TTC549 (cell line): ENCODE measurements around the gene HMGXB3.

Source experiments
- FAIRE-seq: peaks from 2 replicates; lab custom pipeline; 2012; peaks lifted over from hg19 to GRCh38; lab: Jason Lieb, UNC

Gene HMGXB3

GRCh38 chr5:150053713-150054392 lies 53.3 kb downstream of the HMGXB3 start:
- no peak for FAIRE-seq

GRCh38 chr5:150054569-150054968 lies 54.0 kb downstream of the HMGXB3 start:
- no peak for FAIRE-seq

DNA sequence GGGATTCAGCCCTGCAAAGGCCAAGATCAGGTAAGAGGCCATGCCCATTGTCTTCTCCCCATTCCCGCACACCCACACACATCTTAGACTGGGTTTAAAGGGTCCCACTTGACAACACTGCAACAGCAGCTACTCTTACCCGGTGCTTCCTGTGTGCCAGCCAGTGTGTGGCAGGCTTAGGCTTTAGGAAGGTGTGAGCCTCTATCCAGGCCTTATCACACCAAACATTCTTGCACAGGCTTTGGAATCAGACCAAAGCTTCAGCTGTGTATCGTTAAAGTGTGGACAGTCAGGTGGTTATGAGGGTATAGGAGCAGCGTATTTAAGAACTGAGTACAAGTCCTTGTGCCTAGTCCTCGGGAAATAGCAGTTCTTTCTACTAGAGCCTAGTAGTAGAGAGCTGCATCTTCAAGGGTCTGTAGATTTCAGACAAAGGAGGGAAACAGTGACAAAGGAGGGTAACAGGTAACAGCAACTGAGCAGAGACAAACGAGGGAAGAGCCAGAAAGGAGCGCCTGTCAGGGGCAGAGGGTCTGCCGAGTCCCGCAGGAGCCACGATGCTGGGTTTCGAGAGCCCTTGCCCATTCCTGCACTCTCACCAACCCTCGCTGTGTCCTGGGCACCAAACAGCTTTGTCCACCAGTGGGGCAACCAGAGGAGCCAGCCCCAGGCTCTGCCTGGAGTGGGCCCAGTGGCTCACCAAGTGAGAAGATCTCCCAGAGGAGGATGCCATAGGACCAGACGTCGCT lies 55.0 kb downstream of the HMGXB3 start:
- FAIRE-seq = no peak

DNA sequence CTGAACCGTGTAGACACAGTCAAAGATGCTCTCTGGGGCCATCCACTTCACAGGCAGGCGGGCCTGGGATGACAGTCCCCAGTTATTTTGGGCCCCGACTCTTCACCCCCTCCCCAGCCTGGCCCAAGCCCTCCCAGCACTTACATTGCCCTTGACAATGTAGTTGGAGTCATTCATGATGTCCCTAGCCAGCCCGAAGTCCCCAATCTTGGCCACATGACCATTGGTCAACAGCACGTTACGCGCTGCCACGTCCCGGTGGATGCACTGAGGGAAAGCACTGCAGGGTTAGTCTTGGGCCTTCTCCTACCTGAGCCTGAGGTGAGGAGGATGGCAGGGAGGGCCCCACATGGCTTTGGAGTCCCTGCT lies 55.5 kb downstream of the HMGXB3 start:
- FAIRE-seq = no peak

- FAIRE-seq = no peak
Observed at GRCh38 chr5:150057052-150057451, 56.5 kb downstream of the HMGXB3 start.

GRCh38 chr5:150057511-150057910 lies 57.0 kb downstream of the HMGXB3 start:
- no peak for FAIRE-seq

GRCh38 chr5:150057996-150058395 lies 57.5 kb downstream of the HMGXB3 start:
- no peak for FAIRE-seq

DNA sequence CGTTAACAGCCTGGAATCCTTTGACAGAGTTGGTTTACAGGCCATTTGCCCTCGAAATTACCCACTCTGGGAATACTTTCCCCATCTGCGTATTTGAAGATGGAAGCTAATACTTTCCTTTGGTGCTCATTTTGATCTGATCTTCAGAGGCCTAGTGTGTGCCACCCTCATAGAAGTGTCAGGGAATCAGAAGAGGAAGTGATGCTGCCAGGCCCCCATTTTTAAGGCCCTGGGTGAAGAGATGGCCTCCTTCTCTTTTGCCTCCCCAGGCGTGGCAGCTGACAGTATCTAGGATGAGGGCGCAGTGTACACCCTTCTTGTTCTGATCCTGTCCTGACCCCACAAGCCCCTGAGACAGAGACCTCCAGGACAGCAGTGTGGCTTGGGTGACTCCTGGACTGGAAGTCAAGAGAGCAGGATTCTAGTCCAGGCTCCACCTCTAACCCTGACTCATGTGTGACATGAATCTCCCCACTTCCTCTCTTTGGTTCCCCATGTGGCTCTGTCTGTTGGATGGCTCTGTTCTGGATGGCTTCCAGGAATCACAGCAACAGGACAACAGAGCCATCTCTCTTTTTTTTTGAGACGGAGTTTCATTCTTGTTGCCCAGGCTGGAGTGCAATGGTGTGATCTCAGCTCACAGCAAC lies 58.1 kb downstream of the HMGXB3 start:
- FAIRE-seq = no peak

DNA sequence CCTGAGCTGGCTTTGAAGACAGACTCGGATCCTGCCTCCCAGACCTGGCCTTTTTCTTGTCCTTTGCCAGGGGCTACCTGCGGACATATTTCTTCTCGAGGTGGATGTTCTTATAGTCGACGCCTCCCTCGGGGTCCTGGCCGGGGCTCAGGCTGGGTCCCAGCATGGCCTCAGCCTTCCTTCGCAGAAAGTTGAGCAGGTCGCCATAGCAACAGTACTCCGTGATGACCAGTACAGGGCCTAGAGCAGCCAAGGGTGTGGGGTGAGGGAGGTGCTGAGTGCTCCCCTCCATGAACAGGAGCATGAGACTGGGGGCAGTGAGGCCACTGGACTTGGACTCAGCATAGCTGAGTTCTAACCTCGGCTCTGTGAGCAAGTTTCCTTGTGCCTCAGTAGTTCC lies 59.1 kb downstream of the HMGXB3 start:
- FAIRE-seq = no peak

DNA sequence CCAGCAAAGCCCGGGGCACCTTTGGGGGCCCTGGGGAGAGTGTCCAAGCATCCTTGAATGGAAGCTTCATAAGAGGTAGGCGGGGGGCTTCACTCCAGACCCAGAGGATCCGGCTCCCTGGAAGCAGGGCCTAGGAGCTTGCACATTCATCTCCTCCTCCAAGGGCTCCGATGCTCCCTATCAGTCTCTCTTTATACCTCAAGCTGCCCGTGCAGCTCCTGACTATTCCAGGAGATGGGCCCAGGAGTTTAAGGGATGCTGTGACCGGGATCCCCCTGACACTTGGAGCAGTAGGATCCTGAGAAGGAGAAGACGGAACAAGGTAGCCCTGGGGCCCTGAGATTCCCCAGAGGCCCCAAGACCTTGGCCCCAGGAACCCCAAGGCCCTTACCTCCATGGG lies 59.9 kb downstream of the HMGXB3 start:
- no peak for FAIRE-seq

GRCh38 chr5:150061538-150061995 lies 61.0 kb downstream of the HMGXB3 start:
- FAIRE-seq = no peak

GRCh38 chr5:150062216-150062922 lies 61.8 kb downstream of the HMGXB3 start:
- FAIRE-seq = no peak

GRCh38 chr5:150063638-150064037 lies 63.1 kb downstream of the HMGXB3 start:
- FAIRE-seq = no peak

DNA sequence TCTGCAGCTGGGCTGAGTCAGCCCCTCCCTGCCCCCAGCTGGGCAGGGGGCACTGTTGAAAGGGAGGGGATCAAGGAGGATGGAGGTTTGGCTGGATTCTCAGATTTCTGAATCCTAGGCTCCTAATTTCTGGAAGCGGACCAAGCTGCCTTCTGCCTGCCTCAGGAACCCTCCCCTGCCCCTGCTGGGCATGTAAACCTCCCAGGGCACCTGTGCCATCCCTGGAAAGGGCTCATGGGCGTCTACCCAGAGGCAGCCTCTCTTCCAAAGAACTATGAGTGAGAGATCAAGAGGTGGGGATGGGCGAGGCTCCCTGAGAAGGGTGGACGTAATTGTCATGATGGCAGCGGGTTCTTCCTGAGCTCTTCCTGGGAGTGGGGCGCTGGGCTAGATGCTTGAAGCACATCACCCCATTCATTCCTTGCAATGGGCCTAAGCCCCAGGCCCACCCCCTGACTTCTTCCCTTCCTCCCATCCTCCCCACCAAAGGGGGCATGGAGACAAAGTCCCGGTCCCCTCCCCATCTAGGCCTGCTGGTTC lies 64.2 kb downstream of the HMGXB3 start:
- no peak for FAIRE-seq

DNA sequence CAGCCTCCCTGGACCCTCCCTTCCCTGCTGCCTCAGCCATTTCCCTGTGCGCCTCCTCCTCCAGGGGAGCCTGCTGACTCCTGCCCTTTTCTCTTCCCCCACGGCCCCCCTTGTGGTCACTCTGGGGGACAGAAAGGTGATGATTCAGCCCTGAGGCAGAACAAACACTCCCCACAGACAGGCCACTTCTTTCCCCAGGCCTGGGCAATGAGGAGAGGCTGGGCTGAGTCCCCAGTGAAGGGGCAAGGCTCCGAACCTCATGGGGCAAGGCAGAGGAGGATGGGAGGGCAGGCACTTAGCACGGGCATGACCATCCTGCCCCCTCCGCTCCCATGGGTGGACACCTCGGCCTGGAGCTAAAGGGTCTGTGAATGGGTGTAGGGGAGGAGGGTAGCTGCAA lies 64.8 kb downstream of the HMGXB3 start:
- FAIRE-seq = no peak

GRCh38 chr5:150065886-150066285 lies 65.3 kb downstream of the HMGXB3 start:
- FAIRE-seq = no peak

DNA sequence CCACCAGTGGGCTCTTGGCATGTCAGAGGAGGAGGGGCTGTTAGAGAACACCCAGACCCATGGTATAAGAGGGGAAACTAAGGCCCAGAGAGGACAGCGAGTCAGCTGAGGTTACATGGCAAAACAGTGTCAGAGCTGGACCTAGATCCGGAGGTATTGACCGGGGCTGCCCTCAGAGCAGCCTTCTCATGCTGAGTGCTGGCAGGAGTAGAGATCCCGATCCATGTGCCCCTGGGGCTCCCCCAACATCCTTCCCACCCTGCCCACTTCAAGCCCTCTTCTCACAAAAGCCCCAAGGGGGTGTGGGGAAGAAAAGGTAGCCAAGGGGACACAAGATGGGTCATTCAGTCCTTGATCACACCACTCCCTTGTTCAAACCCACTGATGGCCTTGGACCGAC lies 65.9 kb downstream of the HMGXB3 start:
- no peak for FAIRE-seq

DNA sequence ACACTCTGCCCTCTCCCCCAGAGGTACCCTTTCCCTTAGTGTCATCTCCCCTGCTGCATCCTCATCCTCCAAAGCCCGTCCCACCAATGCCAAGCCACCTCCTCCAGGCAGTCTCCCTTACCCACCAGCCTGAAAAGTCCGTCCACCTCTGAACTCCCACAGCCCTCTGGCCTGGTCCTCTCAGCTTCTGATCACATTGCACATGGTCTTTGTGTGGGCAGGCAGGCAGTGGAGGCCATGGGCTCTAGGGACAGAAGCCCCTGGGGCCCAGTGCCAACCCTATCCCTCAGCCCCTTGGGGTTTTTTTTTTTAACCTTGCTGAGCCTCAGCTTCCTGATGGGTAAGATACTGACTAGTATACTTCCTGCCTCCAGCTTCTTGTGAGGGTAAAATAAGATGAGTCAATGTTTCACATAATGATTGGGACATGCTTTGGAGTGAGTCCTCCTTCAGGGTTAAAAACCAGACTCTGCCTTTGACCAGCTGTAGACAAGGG lies 66.4 kb downstream of the HMGXB3 start:
- no peak for FAIRE-seq

GRCh38 chr5:150067405-150067960 lies 66.9 kb downstream of the HMGXB3 start:
- no peak for FAIRE-seq

- FAIRE-seq = no peak
Observed at GRCh38 chr5:150068071-150068470, 67.5 kb downstream of the HMGXB3 start.

GRCh38 chr5:150068472-150068871 lies 67.9 kb downstream of the HMGXB3 start:
- FAIRE-seq = no peak
